ENCODE results near the gene MAP2K5.
A peak's percentile ranks its signal among the peaks of the same experiment; 100 is the strongest.

The MAP2K5 gene

DNA sequence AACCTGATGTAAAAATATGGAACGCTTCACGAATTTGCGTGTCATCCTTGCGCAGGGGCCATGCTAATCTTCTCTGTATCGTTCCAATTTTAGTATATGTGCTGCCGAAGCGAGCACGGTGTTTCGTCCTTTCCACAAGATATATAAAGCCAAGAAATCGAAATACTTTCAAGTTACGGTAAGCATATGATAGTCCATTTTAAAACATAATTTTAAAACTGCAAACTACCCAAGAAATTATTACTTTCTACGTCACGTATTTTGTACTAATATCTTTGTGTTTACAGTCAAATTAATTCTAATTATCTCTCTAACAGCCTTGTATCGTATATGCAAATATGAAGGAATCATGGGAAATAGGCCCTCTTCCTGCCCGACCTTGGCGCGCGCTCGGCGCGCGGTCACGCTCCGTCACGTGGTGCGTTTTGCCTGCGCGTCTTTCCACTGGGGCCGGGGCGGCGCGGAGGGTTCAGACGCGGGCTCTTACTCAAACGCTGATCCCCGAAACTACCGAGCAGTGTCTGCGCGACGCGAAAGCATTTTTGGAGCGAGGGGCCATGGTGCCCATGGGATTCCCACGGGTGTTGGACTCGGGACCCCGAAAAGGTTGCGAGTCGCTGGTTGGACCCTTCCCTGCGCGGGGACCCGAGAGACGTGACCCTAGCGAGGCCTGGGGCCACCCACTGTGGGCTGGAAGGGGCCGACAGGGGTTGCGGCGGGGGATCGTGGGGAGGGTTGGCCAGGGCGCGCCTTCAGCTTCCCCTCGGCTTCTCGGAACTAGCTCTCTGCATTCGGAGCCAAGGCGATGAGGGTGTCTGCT, 297.6 kb downstream of the MAP2K5 start, which contains the start of gene RNU6-1 (continued):
- TF ChIP-seq, protein P1, sequence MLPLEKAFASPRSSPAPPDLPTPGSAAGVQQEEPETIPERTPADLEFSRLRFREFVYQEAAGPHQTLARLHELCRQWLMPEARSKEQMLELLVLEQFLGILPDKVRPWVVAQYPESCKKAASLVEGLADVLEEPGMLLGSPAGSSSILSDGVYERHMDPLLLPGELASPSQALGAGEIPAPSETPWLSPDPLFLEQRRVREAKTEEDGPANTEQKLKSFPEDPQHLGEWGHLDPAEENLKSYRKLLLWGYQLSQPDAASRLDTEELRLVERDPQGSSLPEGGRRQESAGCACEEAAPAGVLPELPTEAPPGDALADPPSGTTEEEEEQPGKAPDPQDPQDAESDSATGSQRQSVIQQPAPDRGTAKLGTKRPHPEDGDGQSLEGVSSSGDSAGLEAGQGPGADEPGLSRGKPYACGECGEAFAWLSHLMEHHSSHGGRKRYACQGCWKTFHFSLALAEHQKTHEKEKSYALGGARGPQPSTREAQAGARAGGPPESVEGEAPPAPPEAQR (tag by site-specific recombination; IDR thresholded peaks at IDR 0.05): no peak
- TF ChIP-seq ZNF514 (tag by site-specific recombination; IDR thresholded peaks at IDR 0.05) (no peak), SCRT1 (tag by site-specific recombination; IDR thresholded peaks at IDR 0.05; ENCODE audit: borderline replicate concordance) (no peak; the same call in 1 of the 2 replicates), ZNF837 (tag by site-specific recombination; IDR thresholded peaks at IDR 0.05) (no peak), ZNF169 (tag by site-specific recombination; IDR thresholded peaks at IDR 0.05) (no peak), ZNF501 (tag by site-specific recombination; IDR thresholded peaks at IDR 0.05) (peak; percentile 68; the same call in 1 of the 2 replicates), GLIS2 (tag by site-specific recombination; IDR thresholded peaks at IDR 0.05) (peak; percentile 95), ZNF23 (tag by site-specific recombination; IDR thresholded peaks at IDR 0.05; ENCODE audit: borderline replicate concordance) (no peak), ZNF426 (tag by site-specific recombination; IDR thresholded peaks at IDR 0.05) (peak; percentile 41; the same call in 1 of the 2 replicates), ZNF830 (tag by site-specific recombination; IDR thresholded peaks at IDR 0.05; ENCODE audit: low read depth) (no peak), ZFP69B (tag by site-specific recombination; IDR thresholded peaks at IDR 0.05) (peak; percentile 68), ZNF416 (tag by site-specific recombination; IDR thresholded peaks at IDR 0.05) (no peak), GFI1B (tag by site-specific recombination; IDR thresholded peaks at IDR 0.05) (no peak), ZNF146 (tag by site-specific recombination; IDR thresholded peaks at IDR 0.05) (0 out of 2 replicates have a peak, but pooled peaks have one; percentile 15), ZNF138 (tag by site-specific recombination; IDR thresholded peaks at IDR 0.05; ENCODE audit: borderline replicate concordance) (no peak), GLI4 (tag by site-specific recombination; IDR thresholded peaks at IDR 0.05) (0 out of 2 replicates have a peak, but pooled peaks have one; percentile 54), PRDM1 (tag by site-specific recombination; IDR thresholded peaks at IDR 0.05) (no peak), GLIS1 (tag by site-specific recombination; IDR thresholded peaks at IDR 0.05) (peak; percentile 57)
- TF ChIP-seq, protein P2, sequence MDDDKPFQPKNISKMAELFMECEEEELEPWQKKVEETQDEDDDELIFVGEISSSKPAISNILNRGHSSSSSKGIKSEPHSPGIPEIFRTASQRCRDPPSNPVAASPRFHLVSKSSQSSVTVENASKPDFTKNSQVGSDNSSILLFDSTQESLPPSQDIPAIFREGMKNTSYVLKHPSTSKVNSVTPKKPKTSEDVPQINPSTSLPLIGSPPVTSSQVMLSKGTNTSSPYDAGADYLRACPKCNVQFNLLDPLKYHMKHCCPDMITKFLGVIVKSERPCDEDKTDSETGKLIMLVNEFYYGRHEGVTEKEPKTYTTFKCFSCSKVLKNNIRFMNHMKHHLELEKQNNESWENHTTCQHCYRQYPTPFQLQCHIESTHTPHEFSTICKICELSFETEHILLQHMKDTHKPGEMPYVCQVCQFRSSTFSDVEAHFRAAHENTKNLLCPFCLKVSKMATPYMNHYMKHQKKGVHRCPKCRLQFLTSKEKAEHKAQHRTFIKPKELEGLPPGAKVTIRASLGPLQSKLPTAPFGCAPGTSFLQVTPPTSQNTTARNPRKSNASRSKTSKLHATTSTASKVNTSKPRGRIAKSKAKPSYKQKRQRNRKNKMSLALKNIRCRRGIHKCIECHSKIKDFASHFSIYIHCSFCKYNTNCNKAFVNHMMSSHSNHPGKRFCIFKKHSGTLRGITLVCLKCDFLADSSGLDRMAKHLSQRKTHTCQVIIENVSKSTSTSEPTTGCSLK (tag by site-specific recombination; IDR thresholded peaks at IDR 0.05): no peak
- TF ChIP-seq, protein P3, sequence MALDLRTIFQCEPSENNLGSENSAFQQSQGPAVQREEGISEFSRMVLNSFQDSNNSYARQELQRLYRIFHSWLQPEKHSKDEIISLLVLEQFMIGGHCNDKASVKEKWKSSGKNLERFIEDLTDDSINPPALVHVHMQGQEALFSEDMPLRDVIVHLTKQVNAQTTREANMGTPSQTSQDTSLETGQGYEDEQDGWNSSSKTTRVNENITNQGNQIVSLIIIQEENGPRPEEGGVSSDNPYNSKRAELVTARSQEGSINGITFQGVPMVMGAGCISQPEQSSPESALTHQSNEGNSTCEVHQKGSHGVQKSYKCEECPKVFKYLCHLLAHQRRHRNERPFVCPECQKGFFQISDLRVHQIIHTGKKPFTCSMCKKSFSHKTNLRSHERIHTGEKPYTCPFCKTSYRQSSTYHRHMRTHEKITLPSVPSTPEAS (tag by site-specific recombination; IDR thresholded peaks at IDR 0.05): peak; percentile 3; the same call in 1 of the 2 replicates
- TF ChIP-seq, protein P4, sequence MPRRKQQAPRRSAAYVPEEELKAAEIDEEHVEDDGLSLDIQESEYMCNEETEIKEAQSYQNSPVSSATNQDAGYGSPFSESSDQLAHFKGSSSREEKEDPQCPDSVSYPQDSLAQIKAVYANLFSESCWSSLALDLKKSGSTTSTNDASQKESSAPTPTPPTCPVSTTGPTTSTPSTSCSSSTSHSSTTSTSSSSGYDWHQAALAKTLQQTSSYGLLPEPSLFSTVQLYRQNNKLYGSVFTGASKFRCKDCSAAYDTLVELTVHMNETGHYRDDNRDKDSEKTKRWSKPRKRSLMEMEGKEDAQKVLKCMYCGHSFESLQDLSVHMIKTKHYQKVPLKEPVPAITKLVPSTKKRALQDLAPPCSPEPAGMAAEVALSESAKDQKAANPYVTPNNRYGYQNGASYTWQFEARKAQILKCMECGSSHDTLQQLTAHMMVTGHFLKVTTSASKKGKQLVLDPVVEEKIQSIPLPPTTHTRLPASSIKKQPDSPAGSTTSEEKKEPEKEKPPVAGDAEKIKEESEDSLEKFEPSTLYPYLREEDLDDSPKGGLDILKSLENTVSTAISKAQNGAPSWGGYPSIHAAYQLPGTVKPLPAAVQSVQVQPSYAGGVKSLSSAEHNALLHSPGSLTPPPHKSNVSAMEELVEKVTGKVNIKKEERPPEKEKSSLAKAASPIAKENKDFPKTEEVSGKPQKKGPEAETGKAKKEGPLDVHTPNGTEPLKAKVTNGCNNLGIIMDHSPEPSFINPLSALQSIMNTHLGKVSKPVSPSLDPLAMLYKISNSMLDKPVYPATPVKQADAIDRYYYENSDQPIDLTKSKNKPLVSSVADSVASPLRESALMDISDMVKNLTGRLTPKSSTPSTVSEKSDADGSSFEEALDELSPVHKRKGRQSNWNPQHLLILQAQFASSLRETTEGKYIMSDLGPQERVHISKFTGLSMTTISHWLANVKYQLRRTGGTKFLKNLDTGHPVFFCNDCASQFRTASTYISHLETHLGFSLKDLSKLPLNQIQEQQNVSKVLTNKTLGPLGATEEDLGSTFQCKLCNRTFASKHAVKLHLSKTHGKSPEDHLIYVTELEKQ (tag by site-specific recombination; IDR thresholded peaks at IDR 0.05; ENCODE audit: borderline replicate concordance): no peak
- TF ChIP-seq, protein P5, sequence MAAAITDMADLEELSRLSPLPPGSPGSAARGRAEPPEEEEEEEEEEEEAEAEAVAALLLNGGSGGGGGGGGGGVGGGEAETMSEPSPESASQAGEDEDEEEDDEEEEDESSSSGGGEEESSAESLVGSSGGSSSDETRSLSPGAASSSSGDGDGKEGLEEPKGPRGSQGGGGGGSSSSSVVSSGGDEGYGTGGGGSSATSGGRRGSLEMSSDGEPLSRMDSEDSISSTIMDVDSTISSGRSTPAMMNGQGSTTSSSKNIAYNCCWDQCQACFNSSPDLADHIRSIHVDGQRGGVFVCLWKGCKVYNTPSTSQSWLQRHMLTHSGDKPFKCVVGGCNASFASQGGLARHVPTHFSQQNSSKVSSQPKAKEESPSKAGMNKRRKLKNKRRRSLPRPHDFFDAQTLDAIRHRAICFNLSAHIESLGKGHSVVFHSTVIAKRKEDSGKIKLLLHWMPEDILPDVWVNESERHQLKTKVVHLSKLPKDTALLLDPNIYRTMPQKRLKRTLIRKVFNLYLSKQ (tag by site-specific recombination; IDR thresholded peaks at IDR 0.05; ENCODE audit: borderline replicate concordance): no peak
- TF ChIP-seq, protein P6, sequence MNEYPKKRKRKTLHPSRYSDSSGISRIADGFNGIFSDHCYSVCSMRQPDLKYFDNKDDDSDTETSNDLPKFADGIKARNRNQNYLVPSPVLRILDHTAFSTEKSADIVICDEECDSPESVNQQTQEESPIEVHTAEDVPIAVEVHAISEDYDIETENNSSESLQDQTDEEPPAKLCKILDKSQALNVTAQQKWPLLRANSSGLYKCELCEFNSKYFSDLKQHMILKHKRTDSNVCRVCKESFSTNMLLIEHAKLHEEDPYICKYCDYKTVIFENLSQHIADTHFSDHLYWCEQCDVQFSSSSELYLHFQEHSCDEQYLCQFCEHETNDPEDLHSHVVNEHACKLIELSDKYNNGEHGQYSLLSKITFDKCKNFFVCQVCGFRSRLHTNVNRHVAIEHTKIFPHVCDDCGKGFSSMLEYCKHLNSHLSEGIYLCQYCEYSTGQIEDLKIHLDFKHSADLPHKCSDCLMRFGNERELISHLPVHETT (tag by site-specific recombination; IDR thresholded peaks at IDR 0.05): peak; percentile 90
- TF ChIP-seq, protein P7, sequence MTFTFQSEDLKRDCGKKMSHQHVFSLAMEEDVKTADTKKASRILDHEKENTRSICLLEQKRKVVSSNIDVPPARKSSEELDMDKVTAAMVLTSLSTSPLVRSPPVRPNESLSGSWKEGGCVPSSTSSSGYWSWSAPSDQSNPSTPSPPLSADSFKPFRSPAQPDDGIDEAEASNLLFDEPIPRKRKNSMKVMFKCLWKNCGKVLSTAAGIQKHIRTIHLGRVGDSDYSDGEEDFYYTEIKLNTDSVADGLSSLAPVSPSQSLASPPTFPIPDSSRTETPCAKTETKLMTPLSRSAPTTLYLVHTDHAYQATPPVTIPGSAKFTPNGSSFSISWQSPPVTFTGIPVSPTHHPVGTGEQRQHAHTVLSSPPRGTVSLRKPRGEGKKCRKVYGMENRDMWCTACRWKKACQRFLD (tag by site-specific recombination; IDR thresholded peaks at IDR 0.05): no peak
